Fibroblast of lung (primary cell): ENCODE data around the gene EEF2. TPM values are rescaled to one million over a fixed set of nuclear protein-coding genes. Genes with fewer than 3 reads are reported as not detected.

Experiments used
- DNase-seq, 2 donors: peaks; one replicate each; pipeline versions ENCODE4 v3.0.0 to v3.0.0-alpha.2; 2010; ENCODE audit warnings: low read depth in 2 of 2
- H2AFZ ChIP-seq: 2 replicates; pipeline ENCODE4 v1.5.1; 2012; ENCODE audit warnings: low read length, control low read depth, inconsistent platforms
- H3K27ac ChIP-seq: 2 replicates; pipeline ENCODE4 v1.5.1; 2011; ENCODE audit warnings: low read length, control low read depth; ENCODE audit not compliant: insufficient read depth
- H3K27me3 ChIP-seq: 2 replicates; pipeline ENCODE4 v1.5.1; 2011; ENCODE audit warnings: mild to moderate bottlenecking, low read length; ENCODE audit not compliant: control insufficient read depth, insufficient read depth
- H3K36me3 ChIP-seq: 2 replicates; pipeline ENCODE4 v1.5.1; 2011; ENCODE audit warnings: low read length; ENCODE audit not compliant: control insufficient read depth, insufficient read depth
- H3K4me1 ChIP-seq: 2 replicates; pipeline ENCODE4 v1.5.1; 2011; ENCODE audit warnings: low read length; ENCODE audit not compliant: control insufficient read depth, insufficient read depth; ENCODE audit errors: extremely low read depth
- H3K4me2 ChIP-seq: 2 replicates; pipeline ENCODE4 v1.5.1; 2011; ENCODE audit warnings: low read length, control low read depth; ENCODE audit not compliant: insufficient read depth; ENCODE audit errors: extremely low read depth
- H3K4me3 ChIP-seq, 4 experiments: fragments of 200-600 bp in 1 of 4; sonication (generic) in 1 of 4; replicated peaks in 1 of 4; 2 replicates each; pipeline ENCODE4 v1.5.1; 2011 to 2016; ENCODE audit warnings: low read length in 4 of 4, low read depth in 3 of 4, mild to moderate bottlenecking in 3 of 4, control low read depth in 2 of 4, inconsistent platforms in 1 of 4, mixed read lengths in 1 of 4; ENCODE audit not compliant: insufficient read depth in 1 of 4; ENCODE audit errors: control extremely low read depth in 1 of 4
- H3K79me2 ChIP-seq: 2 replicates; pipeline ENCODE4 v1.5.1; 2012; ENCODE audit warnings: mild to moderate bottlenecking, low read length, inconsistent platforms; ENCODE audit not compliant: control insufficient read depth, insufficient read depth
- H3K9ac ChIP-seq: 2 replicates; pipeline ENCODE4 v1.5.1; 2011; ENCODE audit warnings: mild to moderate bottlenecking, low read length, control low read depth; ENCODE audit not compliant: insufficient read depth
- H3K9me3 ChIP-seq: 2 replicates; pipeline ENCODE4 v1.5.1; 2012; ENCODE audit warnings: low read depth, low read length; ENCODE audit not compliant: control insufficient read depth, insufficient read depth
- H4K20me1 ChIP-seq: 2 replicates; pipeline ENCODE4 v1.5.1; 2011; ENCODE audit warnings: low read length; ENCODE audit not compliant: control insufficient read depth, insufficient read depth; ENCODE audit errors: extremely low read depth
- EZH2 ChIP-seq: IDR thresholded peaks from 2 replicates; pipeline ENCODE4 v1.5.1; 2012; ENCODE audit warnings: low read length, control low read depth, mild to moderate bottlenecking; ENCODE audit errors: missing control alignments
- polyA plus RNA-seq, 2 donors: library from polyadenylated mRNA; depleted of rRNA in 1 of 2; stranded (reverse) in 1 of 2; unstranded in 1 of 2; fragments of >200 nt; gene quantifications; 2 replicates each; pipeline ENCODE4 v1.2.1, GENCODE V29; 2011 to 2012; ENCODE audit warnings: missing spikeins in 1 of 2
- total RNA-seq: library from RNA; depleted of rRNA; stranded (reverse); fragments of >200 nt; gene quantifications from 2 replicates; pipeline ENCODE4 v1.2.1, GENCODE V29; 2014
- TF ChIP-seq, protein P1 (sequence below), 2 donors: IDR thresholded peaks in 1 of 2; conservative IDR thresholded peaks in 1 of 2; 1 replicate in 1 of 2; 2 replicates in 1 of 2; pipeline ENCODE4 v1.5.1; 2011 to 2012; ENCODE audit warnings: low read length in 2 of 2, control low read depth in 1 of 2, inconsistent platforms in 1 of 2, low read depth in 1 of 2, mild to moderate bottlenecking in 1 of 2

Gene EEF2
- total and polyA plus RNA-seq, 2 donors (not counting 1 experiment from before 2014, with no cell fraction given) = 976 to 2,646 TPM

- no peak overlapping the region for H3K9ac ChIP-seq
- no peaks in the 10 kb centered on the region for H3K79me2 ChIP-seq
- H3K27me3 ChIP-seq = no peaks in the 10 kb centered on the region
- TF ChIP-seq EZH2 = no peak
- TF ChIP-seq, protein P1, sequence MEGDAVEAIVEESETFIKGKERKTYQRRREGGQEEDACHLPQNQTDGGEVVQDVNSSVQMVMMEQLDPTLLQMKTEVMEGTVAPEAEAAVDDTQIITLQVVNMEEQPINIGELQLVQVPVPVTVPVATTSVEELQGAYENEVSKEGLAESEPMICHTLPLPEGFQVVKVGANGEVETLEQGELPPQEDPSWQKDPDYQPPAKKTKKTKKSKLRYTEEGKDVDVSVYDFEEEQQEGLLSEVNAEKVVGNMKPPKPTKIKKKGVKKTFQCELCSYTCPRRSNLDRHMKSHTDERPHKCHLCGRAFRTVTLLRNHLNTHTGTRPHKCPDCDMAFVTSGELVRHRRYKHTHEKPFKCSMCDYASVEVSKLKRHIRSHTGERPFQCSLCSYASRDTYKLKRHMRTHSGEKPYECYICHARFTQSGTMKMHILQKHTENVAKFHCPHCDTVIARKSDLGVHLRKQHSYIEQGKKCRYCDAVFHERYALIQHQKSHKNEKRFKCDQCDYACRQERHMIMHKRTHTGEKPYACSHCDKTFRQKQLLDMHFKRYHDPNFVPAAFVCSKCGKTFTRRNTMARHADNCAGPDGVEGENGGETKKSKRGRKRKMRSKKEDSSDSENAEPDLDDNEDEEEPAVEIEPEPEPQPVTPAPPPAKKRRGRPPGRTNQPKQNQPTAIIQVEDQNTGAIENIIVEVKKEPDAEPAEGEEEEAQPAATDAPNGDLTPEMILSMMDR (conservative IDR thresholded peaks at IDR 0.05 in 1 of 2, IDR thresholded peaks at IDR 0.05 in 1 of 2; ENCODE audit: low read depth in 1 of 2, low read length in 2 of 2) = no peak
- no peak overlapping the region for H3K27ac ChIP-seq
- no peak for DNase-seq
- H3K4me2 ChIP-seq = no peak overlapping the region
- H3K9me3 ChIP-seq = no peaks in the 10 kb centered on the region
- H4K20me1 ChIP-seq = no peaks in the 10 kb centered on the region
- H3K36me3 ChIP-seq = peaks cover 24% of the 10 kb centered on the region
- H2AFZ ChIP-seq = no peak overlapping the region
- H3K4me3 ChIP-seq = no peak overlapping the region
- H3K4me1 ChIP-seq = no peaks in the 10 kb centered on the region
Measured at GRCh38 chr19:4030981-4031380, 45.7 kb upstream of the EEF2 start.

- H3K4me1 ChIP-seq = no peaks in the 10 kb centered on the region
- no peaks in the 10 kb centered on the region for H3K27me3 ChIP-seq
- peaks cover 20% of the 10 kb centered on the region for H3K36me3 ChIP-seq
- DNase-seq = no peak
- H3K27ac ChIP-seq = no peak overlapping the region
- H4K20me1 ChIP-seq = no peaks in the 10 kb centered on the region
- TF ChIP-seq, protein P1 (conservative IDR thresholded peaks at IDR 0.05 in 1 of 2, IDR thresholded peaks at IDR 0.05 in 1 of 2; ENCODE audit: low read depth in 1 of 2, low read length in 2 of 2) = no peak
- TF ChIP-seq EZH2 = no peak
- H3K9ac ChIP-seq = no peak overlapping the region
- H3K9me3 ChIP-seq = no peaks in the 10 kb centered on the region
- H2AFZ ChIP-seq = no peak overlapping the region
- H3K4me2 ChIP-seq = no peak overlapping the region
- H3K79me2 ChIP-seq = no peaks in the 10 kb centered on the region
- no peak overlapping the region for H3K4me3 ChIP-seq
Measured at GRCh38 chr19:4030552-4030951, 45.3 kb upstream of the EEF2 start.

GRCh38 chr19:4029247-4029614 lies 44.0 kb upstream of the EEF2 start:
- Histone ChIP-seq H3K4me3 (no peak overlapping the region), H3K27ac (no peak overlapping the region), H3K4me2 (no peak overlapping the region), H3K79me2 (no peaks in the 10 kb centered on the region), H3K9me3 (no peaks in the 10 kb centered on the region), H3K36me3 (peaks cover 16% of the 10 kb centered on the region), H3K9ac (no peak overlapping the region), H3K27me3 (no peaks in the 10 kb centered on the region), H4K20me1 (no peaks in the 10 kb centered on the region), H3K4me1 (no peaks in the 10 kb centered on the region), H2AFZ (no peak overlapping the region)
- DNase-seq = no peak
- no peak for TF ChIP-seq EZH2
